Measurements from ENCODE around the gene TH.

DNA sequence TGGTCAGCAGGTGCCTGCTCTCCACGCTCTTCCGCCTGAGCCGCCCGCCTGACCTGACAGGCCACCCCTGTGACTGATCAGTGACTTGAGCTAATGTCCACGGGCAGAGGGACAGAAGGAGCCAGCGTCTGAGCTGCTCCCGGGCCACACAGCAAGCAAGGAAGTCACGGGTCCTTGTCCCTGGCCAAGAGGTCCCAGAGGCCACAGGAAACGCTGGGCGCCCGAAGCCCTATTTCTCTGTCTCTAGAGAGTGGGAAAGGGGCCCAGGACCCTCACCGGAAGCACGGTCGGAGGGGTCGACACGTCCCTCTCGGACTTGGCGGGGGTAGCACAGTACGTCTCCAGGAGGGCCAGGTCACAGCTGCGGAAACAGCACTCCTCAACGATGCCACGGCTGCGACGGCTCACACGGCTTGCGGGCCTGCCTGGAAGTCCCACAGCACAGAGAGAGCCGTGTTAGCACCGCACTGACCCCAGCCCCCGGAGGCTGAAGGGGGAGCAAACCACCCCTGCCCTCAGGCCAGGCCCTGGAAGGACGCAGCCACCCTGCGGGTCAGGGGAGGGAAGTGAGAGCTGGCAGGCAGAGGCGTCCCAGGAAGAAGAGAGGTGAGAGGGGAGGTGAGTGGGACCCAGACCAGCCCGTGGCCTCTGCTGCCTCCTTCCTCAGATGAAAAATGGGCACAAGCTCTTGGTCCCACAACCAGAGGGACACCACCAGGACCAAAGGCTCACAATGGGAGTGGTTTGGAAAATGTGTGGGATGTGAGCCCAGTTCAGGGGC lies 38.2 kb downstream of the TH start:
- TF ChIP-seq POLR2A (IDR thresholded peaks at IDR 0.05; ENCODE audit: low read depth, low read length): no peak
- TF ChIP-seq FOS (IDR thresholded peaks at IDR 0.05; ENCODE audit: low read depth, low read length): no peak
- TF ChIP-seq CTCF (conservative IDR thresholded peaks at IDR 0.05; ENCODE audit: low read depth, low read length): no peak
- no peak for TF ChIP-seq RFX5 (IDR thresholded peaks at IDR 0.05; ENCODE audit: low read depth, low read length)
- TF ChIP-seq RAD21 (IDR thresholded peaks at IDR 0.05; ENCODE audit: low read length): no peak
- no peak for TF ChIP-seq ELK1 (IDR thresholded peaks at IDR 0.05; ENCODE audit: borderline replicate concordance, low read depth, low read length)
- TF ChIP-seq MAZ (IDR thresholded peaks at IDR 0.05; ENCODE audit: borderline replicate concordance, low read depth, low read length): no peak
